ENCODE results near the gene FADS2.

GRCh38 chr11:61910187-61911127, 82.4 kb downstream of the FADS2 start:
- TF ChIP-seq CTCF (IDR thresholded peaks at IDR 0.05; ENCODE audit: low read depth, low read length) (no peak), POLR2A (IDR thresholded peaks at IDR 0.05; ENCODE audit: extremely low read depth, insufficient read length) (no peak), MAX (IDR thresholded peaks at IDR 0.05; ENCODE audit: low read depth, low read length) (no peak)

Measured in NB4 (cell line).